HUES64 (cell line): ENCODE measurements around the gene KSR2.

Source experiments
- H3K27ac ChIP-seq: 2 replicates; pipeline ENCODE4 v1.7.0; 2013; ENCODE audit warnings: low read depth, low read length, inconsistent platforms
- H3K27me3 ChIP-seq: 2 replicates; pipeline ENCODE4 v1.6.1; 2013; ENCODE audit warnings: mild to moderate bottlenecking, low read length; ENCODE audit not compliant: insufficient read depth
- H3K36me3 ChIP-seq: 2 replicates; pipeline ENCODE4 v1.6.1; 2013; ENCODE audit warnings: mild to moderate bottlenecking, low read length; ENCODE audit not compliant: insufficient read depth
- H3K4me1 ChIP-seq: 2 replicates; pipeline ENCODE4 v1.6.1; 2013; ENCODE audit warnings: mild to moderate bottlenecking, low read length, moderate library complexity; ENCODE audit not compliant: insufficient read depth
- H3K4me3 ChIP-seq: 2 replicates; pipeline ENCODE4 v1.5.1; 2013; ENCODE audit warnings: mild to moderate bottlenecking, low read length, moderate library complexity
- H3K9ac ChIP-seq: 2 replicates; pipeline ENCODE4 v1.6.1; 2013; ENCODE audit warnings: mild to moderate bottlenecking, low read depth, low read length
- H3K9me3 ChIP-seq: 2 replicates; pipeline ENCODE4 v1.6.1; 2013; ENCODE audit warnings: low read depth, low read length; ENCODE audit not compliant: insufficient read depth
- WGBS: fragments of 150-250, 120-280 bp; methylation state at CpG from one replicate; pipeline ENCODE4 v1.1.7; 2013; ENCODE audit warnings: missing lambda C conversion rate; 5-methylcytosine and 5-hydroxymethylcytosine counted together

KSR2 gene

GRCh38 chr12:117468016-117468415 is 500.8 kb downstream of the KSR2 start:
- Histone ChIP-seq H3K4me3 (no peak overlapping the region), H3K9ac (no peak overlapping the region), H3K9me3 (0 out of 2 replicates have a peak, but pooled peaks cover 5% of the 10 kb centered on the region), H3K36me3 (no peaks in the 10 kb centered on the region), H3K4me1 (no peaks in the 10 kb centered on the region), H3K27me3 (no peaks in the 10 kb centered on the region), H3K27ac (no peak overlapping the region)
- WGBS = 82% methylated on average over 3 of the region's 3 CpGs

DNA sequence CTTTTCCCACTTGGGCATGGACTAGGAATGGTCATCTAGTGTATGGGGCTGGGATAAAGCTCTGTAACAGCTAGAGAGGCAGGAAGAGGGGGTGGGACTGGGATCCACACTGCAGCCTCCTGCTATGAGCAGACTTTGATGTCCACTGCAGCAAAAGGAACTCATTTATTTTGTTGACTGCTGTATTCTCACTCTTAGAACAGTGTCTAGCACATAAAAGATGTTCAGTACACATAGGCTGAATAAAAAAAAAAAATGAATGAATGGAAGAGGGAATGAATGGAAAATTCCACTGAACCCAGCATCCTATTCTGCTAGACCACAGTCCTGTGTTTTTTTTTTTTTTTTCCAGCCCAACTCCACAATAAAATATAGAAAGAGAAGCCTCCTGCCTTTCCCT is 501.2 kb downstream of the KSR2 start:
- no peaks in the 10 kb centered on the region for H3K4me1 ChIP-seq
- no peak overlapping the region for H3K9ac ChIP-seq
- H3K9me3 ChIP-seq = 0 out of 2 replicates have a peak, but pooled peaks cover 5% of the 10 kb centered on the region
- H3K36me3 ChIP-seq = no peaks in the 10 kb centered on the region
- no peak overlapping the region for H3K27ac ChIP-seq
- H3K4me3 ChIP-seq = no peak overlapping the region
- no peaks in the 10 kb centered on the region for H3K27me3 ChIP-seq

- no peaks in the 10 kb centered on the region for H3K36me3 ChIP-seq
- no peaks in the 10 kb centered on the region for H3K4me1 ChIP-seq
- no peak overlapping the region for H3K27ac ChIP-seq
- H3K9ac ChIP-seq = no peak overlapping the region
- no peak overlapping the region for H3K4me3 ChIP-seq
- no peaks in the 10 kb centered on the region for H3K27me3 ChIP-seq
- H3K9me3 ChIP-seq = 0 out of 2 replicates have a peak, but pooled peaks cover 5% of the 10 kb centered on the region
- 89% methylated on average over 20 of the region's 20 CpGs for WGBS
Observed at GRCh38 chr12:117466677-117467362, 502.0 kb downstream of the KSR2 start.

DNA sequence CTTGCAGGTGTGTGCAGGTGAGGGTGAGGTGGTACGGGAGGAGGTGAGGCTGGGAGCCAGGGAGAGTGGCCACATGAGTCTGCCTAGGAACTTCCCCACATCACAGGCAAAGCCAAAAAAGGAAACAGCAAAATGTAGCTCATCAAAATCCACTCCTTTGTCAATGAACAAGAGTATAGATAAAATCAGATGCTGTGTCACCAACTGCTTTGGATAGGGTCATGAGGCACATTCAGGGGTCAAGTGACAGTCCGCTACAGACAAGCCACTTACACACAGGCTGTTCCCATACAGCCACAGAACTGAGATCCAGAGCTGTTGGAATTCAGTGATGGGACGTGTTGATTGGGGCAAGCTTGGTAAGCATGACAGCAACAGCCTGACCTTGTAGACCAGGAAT is 507.1 kb downstream of the KSR2 start:
- Histone ChIP-seq H3K27me3 (no peaks in the 10 kb centered on the region), H3K27ac (no peak overlapping the region), H3K36me3 (no peaks in the 10 kb centered on the region), H3K4me3 (no peak overlapping the region), H3K4me1 (no peaks in the 10 kb centered on the region), H3K9me3 (no peaks in the 10 kb centered on the region), H3K9ac (no peak overlapping the region)
- 92% methylated on average over 3 of the region's 3 CpGs for WGBS

DNA sequence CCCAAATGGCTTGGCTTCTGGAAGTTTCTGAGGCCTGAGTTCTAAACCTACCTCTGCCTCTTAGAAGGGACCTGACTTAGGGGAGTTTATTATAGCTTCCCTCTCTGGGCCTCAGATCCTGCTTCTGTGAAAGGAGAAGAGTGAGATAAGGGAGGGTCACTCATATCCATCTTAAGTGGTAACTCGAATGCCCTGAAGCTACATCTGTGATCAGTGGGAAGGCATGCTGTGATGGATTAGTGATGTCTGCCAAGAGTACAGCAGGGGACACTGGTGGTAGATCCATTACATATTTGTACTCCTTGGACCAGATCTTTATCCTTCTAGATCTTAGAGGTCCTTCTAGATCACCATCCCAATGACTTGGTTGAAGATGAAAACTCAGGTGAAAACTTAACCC is 509.6 kb downstream of the KSR2 start:
- Histone ChIP-seq H3K9me3 (no peaks in the 10 kb centered on the region), H3K36me3 (no peaks in the 10 kb centered on the region), H3K4me1 (no peaks in the 10 kb centered on the region), H3K27ac (no peak overlapping the region), H3K4me3 (no peak overlapping the region), H3K9ac (no peak overlapping the region), H3K27me3 (no peaks in the 10 kb centered on the region)
- WGBS = 94% methylated on average over 1 of the region's 1 CpG

GRCh38 chr12:117457189-117457588 is 511.6 kb downstream of the KSR2 start:
- no peaks in the 10 kb centered on the region for H3K4me1 ChIP-seq
- no peak overlapping the region for H3K9ac ChIP-seq
- no peaks in the 10 kb centered on the region for H3K9me3 ChIP-seq
- no peak overlapping the region for H3K27ac ChIP-seq
- H3K27me3 ChIP-seq = no peaks in the 10 kb centered on the region
- no peaks in the 10 kb centered on the region for H3K36me3 ChIP-seq
- no peak overlapping the region for H3K4me3 ChIP-seq
- WGBS = 97% methylated on average over 3 of the region's 3 CpGs

GRCh38 chr12:117456076-117456475 is 512.7 kb downstream of the KSR2 start:
- Histone ChIP-seq H3K9me3 (no peaks in the 10 kb centered on the region), H3K4me1 (no peaks in the 10 kb centered on the region), H3K4me3 (no peak overlapping the region), H3K9ac (no peak overlapping the region), H3K36me3 (no peaks in the 10 kb centered on the region), H3K27ac (no peak overlapping the region), H3K27me3 (no peaks in the 10 kb centered on the region)
- 93% methylated on average over 5 of the region's 5 CpGs for WGBS

DNA sequence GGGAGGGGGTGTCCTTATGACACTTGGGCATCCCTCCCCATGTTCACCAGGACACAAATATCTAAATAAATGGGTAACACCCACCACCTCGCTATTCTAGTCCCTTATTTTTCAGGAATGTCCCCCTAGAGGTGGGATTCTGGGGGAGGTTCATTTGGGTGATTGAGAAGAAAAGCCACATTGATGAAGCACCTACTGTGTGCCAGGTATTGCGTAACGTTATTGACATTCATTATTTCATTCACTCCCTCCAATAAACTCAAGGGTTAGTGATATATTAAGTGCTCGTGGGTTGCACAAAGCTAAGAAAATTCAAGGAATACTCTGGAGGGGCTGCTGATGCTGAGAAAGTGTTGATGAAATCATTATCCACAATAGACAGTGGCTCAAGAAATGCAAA is 514.8 kb downstream of the KSR2 start:
- no peaks in the 10 kb centered on the region for H3K27me3 ChIP-seq
- no peaks in the 10 kb centered on the region for H3K36me3 ChIP-seq
- no peaks in the 10 kb centered on the region for H3K9me3 ChIP-seq
- no peak overlapping the region for H3K27ac ChIP-seq
- no peaks in the 10 kb centered on the region for H3K4me1 ChIP-seq
- H3K9ac ChIP-seq = no peak overlapping the region
- H3K4me3 ChIP-seq = no peak overlapping the region
- 67% methylated on average over 1 of the region's 4 CpGs for WGBS

GRCh38 chr12:117452112-117452511 is 516.7 kb downstream of the KSR2 start:
- no peaks in the 10 kb centered on the region for H3K4me1 ChIP-seq
- H3K4me3 ChIP-seq = no peak overlapping the region
- no peaks in the 10 kb centered on the region for H3K9me3 ChIP-seq
- no peak overlapping the region for H3K27ac ChIP-seq
- H3K9ac ChIP-seq = no peak overlapping the region
- 88% methylated on average over 5 of the region's 6 CpGs for WGBS
- H3K36me3 ChIP-seq = no peaks in the 10 kb centered on the region
- no peaks in the 10 kb centered on the region for H3K27me3 ChIP-seq

- Histone ChIP-seq H3K4me1 (no peaks in the 10 kb centered on the region), H3K9me3 (no peaks in the 10 kb centered on the region), H3K36me3 (no peaks in the 10 kb centered on the region), H3K27me3 (no peaks in the 10 kb centered on the region), H3K27ac (no peak overlapping the region), H3K9ac (no peak overlapping the region), H3K4me3 (no peak overlapping the region)
- 83% methylated on average over 5 of the region's 5 CpGs for WGBS
Observed at GRCh38 chr12:117450209-117450608, 518.6 kb downstream of the KSR2 start.

DNA sequence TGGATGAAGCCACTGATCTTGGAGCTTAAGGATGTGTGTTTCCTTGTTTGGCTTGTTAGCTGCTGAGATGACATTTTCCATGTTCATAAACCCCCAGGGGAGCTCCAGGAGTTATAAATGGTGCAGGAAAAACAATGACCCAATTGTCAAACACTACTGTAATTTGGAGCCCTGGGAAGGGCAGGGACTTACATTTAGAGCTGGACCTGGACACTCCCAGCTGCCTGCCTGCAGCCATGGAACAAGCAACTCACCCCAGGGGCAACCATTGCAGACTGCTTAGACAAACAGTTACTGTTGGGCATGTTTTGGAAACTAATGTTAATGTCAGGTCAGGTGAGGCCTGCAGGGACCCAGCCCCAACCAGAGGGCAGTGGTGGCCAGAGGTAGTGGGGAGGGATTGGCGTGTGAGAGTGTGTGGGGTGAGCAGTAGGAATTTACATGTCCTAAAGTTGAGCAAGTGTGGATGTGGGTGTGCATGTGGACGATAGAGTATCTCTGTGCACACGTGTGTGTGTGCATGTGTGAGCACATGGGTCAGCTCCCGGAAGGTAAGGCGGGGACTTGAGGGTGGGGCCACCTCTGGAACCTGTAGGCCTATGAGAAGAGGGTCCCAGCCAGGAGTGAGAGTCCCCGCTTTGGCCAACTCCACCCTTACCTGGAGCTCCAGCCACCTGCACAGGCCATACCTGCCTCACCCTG is 521.0 kb downstream of the KSR2 start:
- Histone ChIP-seq H3K4me1 (no peaks in the 10 kb centered on the region), H3K4me3 (no peak overlapping the region), H3K36me3 (no peaks in the 10 kb centered on the region), H3K27me3 (no peaks in the 10 kb centered on the region), H3K27ac (no peak overlapping the region), H3K9ac (no peak overlapping the region), H3K9me3 (no peaks in the 10 kb centered on the region)
- 92% methylated on average over 6 of the region's 6 CpGs for WGBS
